H1 (cell line): ENCODE measurements around the gene TLR1. TPM values are rescaled to one million over a fixed set of nuclear protein-coding genes. Genes with fewer than 3 reads are reported as not detected.

Source experiments
- BACH1 ChIP-seq: IDR thresholded peaks from 2 replicates; pipeline ENCODE4 v1.6.1; 2012; ENCODE audit warnings: low read length, improper control_type of control experiment
- MAX ChIP-seq: IDR thresholded peaks from 2 replicates; pipeline ENCODE4 v1.6.1; 2012; ENCODE audit warnings: inconsistent platforms
- polyA plus RNA-seq, 7 experiments: library from polyadenylated mRNA; depleted of rRNA in 3 of 7; stranded (reverse) in 5 of 7; unstranded in 2 of 7; fragments of >200 nt in 5 of 7; fragments of 200-250 nt in 2 of 7; gene quantifications; 1 replicate in 5 of 7; 2 replicates in 1 of 7; 4 replicates in 1 of 7; pipeline versions ENCODE4 v1.2.1 to v1.2.3, GENCODE V29; 2011 to 2013; ENCODE audit warnings: missing spikeins in 2 of 7, mixed read lengths in 2 of 7
- total RNA-seq: library from RNA; stranded (reverse); fragmentation: NEBNext Ultra II Directional; extraction: Animal tissue kit (Norgen Biotek cat#: 25700); gene quantifications from 2 replicates; pipeline ENCODE4 v1.2.1, GENCODE V29; 2021

The TLR1 gene
- total and polyA plus RNA-seq, 2 of the 8 experiments (the other 6 are each of a cell fraction or from before 2014, with no cell fraction given): not detected

- TF ChIP-seq MAX: no peak
- no peak for TF ChIP-seq BACH1
These were observed 9.8 kb upstream of the TLR1 start (continued) for GRCh38 chr4:38814386-38814785.
